ENCODE data around the gene TBX10. TPM values are rescaled to one million over a fixed set of nuclear protein-coding genes. Genes with fewer than 3 reads are reported as not detected.

The TBX10 gene
- total RNA-seq, 1 donor from 2014 or later, result not detected

DNA sequence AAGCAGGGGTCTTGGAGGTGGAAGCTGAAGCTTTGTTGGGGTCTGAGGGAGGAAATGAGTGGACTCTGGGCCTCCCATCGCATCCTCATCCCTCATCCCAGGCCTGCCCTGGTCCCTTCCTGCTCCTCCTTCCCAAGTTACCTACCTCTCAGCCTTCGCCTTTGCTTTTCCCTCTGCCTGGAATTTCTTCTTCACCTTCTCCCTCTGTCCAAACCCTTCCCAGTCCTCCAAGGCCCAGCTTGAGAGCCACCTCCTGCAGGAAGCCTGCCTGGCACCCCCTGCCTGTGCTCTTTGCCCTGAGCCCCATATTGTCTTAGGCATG, 7.7 kb downstream of the TBX10 start:
- no peak for DNase-seq (ENCODE audit: extremely low spot score, unreplicated experiment)
- TF ChIP-seq CTCF (IDR thresholded peaks at IDR 0.05), result no peak
- H3K9me3 Mint-ChIP-seq (ENCODE audit: unreplicated experiment), result no peaks in the 10 kb centered on the region
- H3K4me3 Mint-ChIP-seq (ENCODE audit: unreplicated experiment), result no peak overlapping the region
- no peaks in the 10 kb centered on the region for H3K27me3 Mint-ChIP-seq (ENCODE audit: unreplicated experiment)
- no peak overlapping the region for H3K27ac Mint-ChIP-seq (ENCODE audit: unreplicated experiment)
- no peaks in the 10 kb centered on the region for H3K36me3 Mint-ChIP-seq (ENCODE audit: unreplicated experiment)
- peaks cover 6% of the 10 kb centered on the region for H3K4me1 Mint-ChIP-seq (ENCODE audit: unreplicated experiment)

DNA sequence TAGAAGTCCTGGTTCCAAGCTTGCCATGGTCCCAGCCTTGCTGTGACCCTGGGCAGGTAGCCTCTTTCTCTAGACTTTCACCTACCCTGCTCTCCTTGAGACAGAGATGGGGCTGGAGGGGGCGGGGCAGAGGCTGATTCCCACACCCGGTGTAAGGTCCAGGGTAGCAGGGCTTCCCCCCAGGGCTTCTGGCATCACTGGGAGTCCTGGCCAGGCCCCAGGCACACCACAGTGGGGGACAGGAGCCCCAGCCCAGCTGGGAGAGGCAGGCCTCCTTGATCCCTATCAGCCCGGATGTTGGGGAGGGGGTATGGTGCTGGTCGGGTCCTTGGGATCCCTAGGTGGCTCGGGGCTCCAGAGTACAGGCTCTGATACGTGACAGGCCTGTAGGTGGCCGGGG, 8.2 kb downstream of the TBX10 start:
- no peak for TF ChIP-seq CTCF (IDR thresholded peaks at IDR 0.05)
- Mint-ChIP-seq H3K27me3 (ENCODE audit: unreplicated experiment) (no peaks in the 10 kb centered on the region), H3K27ac (ENCODE audit: unreplicated experiment) (no peak overlapping the region), H3K9me3 (ENCODE audit: unreplicated experiment) (no peaks in the 10 kb centered on the region), H3K36me3 (ENCODE audit: unreplicated experiment) (no peaks in the 10 kb centered on the region), H3K4me1 (ENCODE audit: unreplicated experiment) (peaks cover 6% of the 10 kb centered on the region), H3K4me3 (ENCODE audit: unreplicated experiment) (peak overlapping the region; percentile 76)
- no peak for DNase-seq (ENCODE audit: extremely low spot score, unreplicated experiment)

- DNase-seq (ENCODE audit: extremely low spot score, unreplicated experiment), result no peak
- no peaks in the 10 kb centered on the region for H3K36me3 Mint-ChIP-seq (ENCODE audit: unreplicated experiment)
- H3K4me1 Mint-ChIP-seq (ENCODE audit: unreplicated experiment), result peaks cover 6% of the 10 kb centered on the region
- H3K9me3 Mint-ChIP-seq (ENCODE audit: unreplicated experiment), result no peaks in the 10 kb centered on the region
- peak overlapping the region; percentile 76 for H3K4me3 Mint-ChIP-seq (ENCODE audit: unreplicated experiment)
- TF ChIP-seq CTCF (IDR thresholded peaks at IDR 0.05), result no peak
- H3K27ac Mint-ChIP-seq (ENCODE audit: unreplicated experiment), result peak overlapping the region; percentile 78
- H3K27me3 Mint-ChIP-seq (ENCODE audit: unreplicated experiment), result no peaks in the 10 kb centered on the region
Measured at GRCh38 chr11:67630943-67631331, 8.6 kb downstream of the TBX10 start.

GRCh38 chr11:67630228-67630942, 9.2 kb downstream of the TBX10 start:
- Mint-ChIP-seq H3K36me3 (ENCODE audit: unreplicated experiment) (no peaks in the 10 kb centered on the region), H3K27me3 (ENCODE audit: unreplicated experiment) (no peaks in the 10 kb centered on the region), H3K27ac (ENCODE audit: unreplicated experiment) (peak overlapping the region; percentile 78), H3K9me3 (ENCODE audit: unreplicated experiment) (no peaks in the 10 kb centered on the region), H3K4me1 (ENCODE audit: unreplicated experiment) (peaks cover 6% of the 10 kb centered on the region), H3K4me3 (ENCODE audit: unreplicated experiment) (peak overlapping the region; percentile 76)
- peak; percentile 78 for TF ChIP-seq CTCF (IDR thresholded peaks at IDR 0.05)
- peak; percentile 99 for DNase-seq (ENCODE audit: extremely low spot score, unreplicated experiment)

- TF ChIP-seq CTCF (IDR thresholded peaks at IDR 0.05), result peak; percentile 95
- peaks cover 6% of the 10 kb centered on the region for H3K4me1 Mint-ChIP-seq (ENCODE audit: unreplicated experiment)
- H3K27ac Mint-ChIP-seq (ENCODE audit: unreplicated experiment), result peak within 1 kb of the TSS; percentile 78
- peak; percentile 94 for DNase-seq (ENCODE audit: extremely low spot score, unreplicated experiment)
- H3K36me3 Mint-ChIP-seq (ENCODE audit: unreplicated experiment), result no peaks in the 10 kb centered on the region
- peak within 1 kb of the TSS; percentile 76 for H3K4me3 Mint-ChIP-seq (ENCODE audit: unreplicated experiment)
- no peaks in the 10 kb centered on the region for H3K27me3 Mint-ChIP-seq (ENCODE audit: unreplicated experiment)
- H3K9me3 Mint-ChIP-seq (ENCODE audit: unreplicated experiment), result no peaks in the 10 kb centered on the region
Measured at GRCh38 chr11:67629386-67630227, 10.0 kb downstream of the TBX10 start, which contains the start of gene NUDT8. TSS of gene NUDT8 (minus strand) at chr11:67629937. CDS start at chr11:67629911, 26 bp downstream.

All from osteocyte (in vitro differentiated cells).